OCI-LY1 (cell line): ENCODE results near the gene LCOR.

ENCODE experiments used
- H2AFZ ChIP-seq: fragments of 200-600 bp; sonication (generic), shearing (Covaris generic); 2 replicates; pipeline ENCODE4 v1.6.0; 2014; ENCODE audit warnings: antibody characterized with exemption, mild to moderate bottlenecking, low read length
- H3F3A ChIP-seq: fragments of 200-600 bp; sonication (generic), shearing (Covaris generic); 2 replicates; pipeline ENCODE4 v1.6.0; 2014; ENCODE audit warnings: mild to moderate bottlenecking, antibody characterized with exemption, low read length, moderate library complexity; ENCODE audit not compliant: insufficient read depth
- H3K27ac ChIP-seq: fragments of 200-600 bp; sonication (generic); 2 replicates; pipeline ENCODE4 v1.5.1; 2014; ENCODE audit warnings: low read length, mixed run types, mild to moderate bottlenecking, low read depth; ENCODE audit not compliant: poor library complexity, severe bottlenecking
- H3K27me3 ChIP-seq: fragments of 200-600 bp; sonication (generic); 2 replicates; pipeline ENCODE4 v1.6.0; 2014; ENCODE audit warnings: antibody characterized with exemption, mild to moderate bottlenecking, low read length, moderate library complexity; ENCODE audit not compliant: insufficient read depth
- H3K36me3 ChIP-seq: fragments of 200-600 bp; sonication (generic); 2 replicates; pipeline ENCODE4 v1.6.1; 2014; ENCODE audit warnings: mild to moderate bottlenecking, antibody characterized with exemption, low read length, moderate library complexity, mixed read lengths; ENCODE audit not compliant: insufficient read depth
- H3K4me1 ChIP-seq: fragments of 200-600 bp; sonication (generic); 2 replicates; pipeline ENCODE4 v1.5.1; 2014; ENCODE audit warnings: mild to moderate bottlenecking, low read length, moderate library complexity; ENCODE audit not compliant: insufficient read depth, severe bottlenecking
- H3K4me2 ChIP-seq: fragments of 200-600 bp; sonication (generic), shearing (Covaris generic); 2 replicates; pipeline ENCODE4 v1.6.1; 2014; ENCODE audit warnings: low read length
- H3K4me3 ChIP-seq: fragments of 200-600 bp; sonication (generic); 2 replicates; pipeline ENCODE4 v1.5.1; 2014; ENCODE audit warnings: low read length, low read depth, mild to moderate bottlenecking, mixed read lengths; ENCODE audit not compliant: poor library complexity, severe bottlenecking
- H3K79me2 ChIP-seq: fragments of 200-600 bp; shearing (Covaris generic); 2 replicates; pipeline ENCODE4 v1.6.1; 2016; ENCODE audit warnings: mixed run types, low read length, mixed read lengths; ENCODE audit not compliant: insufficient read depth
- H3K9ac ChIP-seq: fragments of 200-600 bp; sonication (generic), shearing (Covaris generic); 2 replicates; pipeline ENCODE4 v1.6.1; 2014; ENCODE audit warnings: mild to moderate bottlenecking, low read length, mixed read lengths
- H3K9me2 ChIP-seq: fragments of 200-600 bp; sonication (generic), shearing (Covaris generic); 2 replicates; pipeline ENCODE4 v1.6.1; 2014; ENCODE audit warnings: low read depth, mild to moderate bottlenecking, low read length, mixed read lengths
- H3K9me3 ChIP-seq: fragments of 200-600 bp; shearing (Covaris generic); 2 replicates; pipeline ENCODE4 v1.6.1; 2014; ENCODE audit warnings: low read length, mixed read lengths
- H4K20me1 ChIP-seq: fragments of 200-600 bp; sonication (generic), shearing (Covaris generic); 2 replicates; pipeline ENCODE4 v1.6.0; 2016; ENCODE audit warnings: mild to moderate bottlenecking, low read length; ENCODE audit not compliant: insufficient read depth
- CTCF ChIP-seq: fragments of 200-600 bp; sonication (generic), shearing (Covaris generic); IDR thresholded peaks from 2 replicates; pipeline ENCODE4 v1.5.1; 2017; ENCODE audit warnings: mild to moderate bottlenecking, antibody characterized with exemption, low read length, moderate library complexity, mixed read lengths
- EZH2 ChIP-seq: fragments of 200-600 bp; sonication (generic), shearing (Covaris generic); IDR thresholded peaks from 2 replicates; pipeline ENCODE4 v1.8.0; 2017; ENCODE audit warnings: borderline replicate concordance, mixed run types, mild to moderate bottlenecking, antibody characterized with exemption, low read length, moderate library complexity, mixed read lengths

Gene LCOR

GRCh38 chr10:97020452-97021400, 188.6 kb downstream of the LCOR start:
- Histone ChIP-seq H3K4me2 (no peak overlapping the region), H3K9ac (no peak overlapping the region), H3K9me2 (no peaks in the 10 kb centered on the region), H2AFZ (no peak overlapping the region), H3K4me1 (peaks cover 31% of the 10 kb centered on the region), H3F3A (no peaks in the 10 kb centered on the region), H4K20me1 (no peaks in the 10 kb centered on the region), H3K36me3 (no peaks in the 10 kb centered on the region), H3K27me3 (no peaks in the 10 kb centered on the region), H3K9me3 (no peaks in the 10 kb centered on the region), H3K79me2 (no peaks in the 10 kb centered on the region), H3K4me3 (no peak overlapping the region), H3K27ac (no peak overlapping the region)
- TF ChIP-seq CTCF, result no peak
- TF ChIP-seq EZH2, result no peak

- no peaks in the 10 kb centered on the region for H4K20me1 ChIP-seq
- no peak overlapping the region for H3K4me3 ChIP-seq
- no peaks in the 10 kb centered on the region for H3K36me3 ChIP-seq
- H3K79me2 ChIP-seq, result no peaks in the 10 kb centered on the region
- peaks cover 20% of the 10 kb centered on the region for H3K4me1 ChIP-seq
- H3F3A ChIP-seq, result no peaks in the 10 kb centered on the region
- no peak overlapping the region for H2AFZ ChIP-seq
- no peaks in the 10 kb centered on the region for H3K9me3 ChIP-seq
- no peak overlapping the region for H3K9ac ChIP-seq
- H3K27me3 ChIP-seq, result no peaks in the 10 kb centered on the region
- TF ChIP-seq EZH2, result no peak
- TF ChIP-seq CTCF, result no peak
- no peaks in the 10 kb centered on the region for H3K9me2 ChIP-seq
- H3K27ac ChIP-seq, result no peak overlapping the region
- no peak overlapping the region for H3K4me2 ChIP-seq
Observed at GRCh38 chr10:97022616-97023015, 190.5 kb downstream of the LCOR start.

- Histone ChIP-seq H3K36me3 (no peaks in the 10 kb centered on the region), H3K4me2 (no peak overlapping the region), H3F3A (no peaks in the 10 kb centered on the region), H3K4me1 (peaks cover 20% of the 10 kb centered on the region), H3K9ac (no peak overlapping the region), H2AFZ (no peak overlapping the region), H3K27me3 (no peaks in the 10 kb centered on the region), H3K79me2 (no peaks in the 10 kb centered on the region), H3K9me3 (no peaks in the 10 kb centered on the region), H3K27ac (no peak overlapping the region), H4K20me1 (no peaks in the 10 kb centered on the region), H3K4me3 (no peak overlapping the region), H3K9me2 (no peaks in the 10 kb centered on the region)
- no peak for TF ChIP-seq EZH2
- no peak for TF ChIP-seq CTCF
Observed at GRCh38 chr10:97023401-97024167, 191.5 kb downstream of the LCOR start.
